K562 (cell line): ENCODE data around the gene PLXNA2. TPM values are rescaled to one million over a fixed set of nuclear protein-coding genes. Genes with fewer than 3 reads are reported as not detected.

Experiments used
- BCL6 ChIP-seq: fragments of 250-450 bp; sonication (Bioruptor Pico); IDR thresholded peaks from 2 replicates; pipeline ENCODE4 v1.4.0; 2020
- GTF2F1 ChIP-seq: IDR thresholded peaks from 2 replicates; pipeline ENCODE4 v1.6.1; 2011; ENCODE audit warnings: low read depth, low read length, improper control_type of control experiment
- HBP1 ChIP-seq: fragments of 450-650 bp; formaldehyde crosslinking; IDR thresholded peaks from 2 replicates; pipeline ENCODE4 v1.4.0; 2022; ENCODE audit warnings: missing genetic modification characterization
- HNRNPLL ChIP-seq: fragments of 200-400 bp; formaldehyde crosslinking; IDR thresholded peaks from 2 replicates; pipeline ENCODE4 v1.6.1; 2017; ENCODE audit warnings: low read length, low read depth, mild to moderate bottlenecking; ENCODE audit not compliant: poor library complexity, severe bottlenecking
- MGA ChIP-seq: fragments of 450-650 bp; IDR thresholded peaks from 2 replicates; pipeline ENCODE4 v1.6.1; 2016; ENCODE audit warnings: mild to moderate bottlenecking, moderate library complexity
- PHTF2 ChIP-seq: fragments of 250-450 bp; sonication (Bioruptor Pico); IDR thresholded peaks from 2 replicates; pipeline ENCODE4 v1.5.0; 2021; ENCODE audit warnings: mild to moderate bottlenecking
- RBM14 ChIP-seq: fragments of 200-400 bp; formaldehyde crosslinking; IDR thresholded peaks from 2 replicates; pipeline ENCODE4 v1.6.1; 2018; ENCODE audit warnings: low read depth, mild to moderate bottlenecking, low read length, moderate library complexity, borderline replicate concordance; ENCODE audit not compliant: insufficient read depth
- SUPT5H ChIP-seq: fragments of 450-650 bp; IDR thresholded peaks from 2 replicates; pipeline ENCODE4 v1.6.1; 2016
- TFAP4 ChIP-seq: sonication (generic); formaldehyde crosslinking; IDR thresholded peaks from 2 replicates; pipeline ENCODE4 v1.8.0; 2022; ENCODE audit warnings: missing genetic modification reagents, mild to moderate bottlenecking, moderate library complexity, borderline replicate concordance
- ZBTB12 ChIP-seq: fragments of 250-450 bp; sonication (Bioruptor Pico); IDR thresholded peaks from 2 replicates; pipeline ENCODE4 v1.4.0; 2020
- ZNF408 ChIP-seq: fragments of 250-450 bp; sonication (Bioruptor Pico); IDR thresholded peaks from 2 replicates; pipeline ENCODE4 v1.4.0; 2020; ENCODE audit warnings: low read depth, mild to moderate bottlenecking, moderate library complexity
- ZNF584 ChIP-seq: fragments of 200-800 bp; sonication (Bioruptor generic); IDR thresholded peaks from 2 replicates; pipeline ENCODE4 v1.6.1; 2016; ENCODE audit warnings: low read depth, mild to moderate bottlenecking, missing genetic modification characterization, missing compliant biosample characterization
- polyA plus RNA-seq, 8 experiments: library from polyadenylated mRNA; depleted of rRNA in 4 of 8; stranded (reverse) in 5 of 8; unstranded in 3 of 8; fragments of >200 nt; fragmentation: Nextera tagmentation in 2 of 8; fragmentation: Illumina TruSeq in 1 of 8; extraction: Ambion mirVana in 2 of 8; extraction: Trizol in 1 of 8; gene quantifications; 2 replicates each; pipeline versions ENCODE4 v1.2.1 to v1.2.3, GENCODE V29; 2011 to 2014; ENCODE audit warnings: inconsistent platforms in 1 of 8, missing spikeins in 1 of 8
- total RNA-seq, 7 experiments: library from RNA; depleted of rRNA in 6 of 7; stranded (reverse); fragments of >200 nt in 6 of 7; fragmentation: Illumina TruSeq in 2 of 7; extraction: Trizol in 2 of 7; gene quantifications; 2 replicates each; pipeline versions ENCODE4 v1.2.1 to v1.2.3, GENCODE V29; 2011 to 2021; ENCODE audit warnings: low replicate concordance in 1 of 7

PLXNA2 gene
- total and polyA plus RNA-seq, 9 of the 15 experiments (the other 6 are each of a cell fraction or from before 2014, with no cell fraction given): 0.01 to 1.3 (median 0.32) TPM

- TF ChIP-seq MGA (peak; percentile 82), HNRNPLL (no peak), ZNF408 (no peak), PHTF2 (CRISPR knock-in tag) (no peak), RBM14 (no peak), HBP1 (CRISPR knock-in tag) (no peak), TFAP4 (CRISPR knock-in tag) (peak; percentile 48), GTF2F1 (no peak), SUPT5H (0 out of 2 replicates have a peak, but pooled peaks have one; percentile 18), BCL6 (no peak), ZBTB12 (CRISPR knock-in tag) (no peak), ZNF584 (peak; percentile 73; the same call in 1 of the 2 replicates)
These were observed 8.0 kb downstream of the PLXNA2 start (continued) for GRCh38 chr1:208235982-208236761.
